ACC112 (cell line): ENCODE results near the gene PTPRU.

Experiments used
- H2AFZ ChIP-seq: fragments of 200-600 bp; sonication (generic); one replicate; pipeline ENCODE4 v1.6.0; 2017; ENCODE audit warnings: antibody characterized with exemption, low read length; ENCODE audit not compliant: unreplicated experiment
- H3K27ac ChIP-seq: fragments of 200-600 bp; sonication (generic); 2 replicates; pipeline ENCODE4 v1.5.1; 2014; ENCODE audit warnings: low read depth, mild to moderate bottlenecking, antibody characterized with exemption, low read length, moderate library complexity
- H3K27me3 ChIP-seq: fragments of 200-600 bp; sonication (generic); 2 replicates; pipeline ENCODE4 v1.6.1; 2014; ENCODE audit warnings: mild to moderate bottlenecking, antibody characterized with exemption, low read length, moderate library complexity, mixed read lengths; ENCODE audit not compliant: insufficient read depth
- H3K36me3 ChIP-seq: fragments of 200-600 bp; sonication (generic); 2 replicates; pipeline ENCODE4 v1.6.1; 2016; ENCODE audit warnings: mild to moderate bottlenecking, antibody characterized with exemption, low read length, moderate library complexity, mixed read lengths; ENCODE audit not compliant: insufficient read depth
- H3K4me1 ChIP-seq: fragments of 200-600 bp; sonication (generic); one replicate; pipeline ENCODE4 v1.6.1; 2016; ENCODE audit warnings: low read length, mixed read lengths; ENCODE audit not compliant: insufficient read depth, unreplicated experiment, control insufficient read depth
- H3K4me3 ChIP-seq: fragments of 200-600 bp; sonication (generic); 2 replicates; pipeline ENCODE4 v1.5.1; 2014; ENCODE audit warnings: mild to moderate bottlenecking, low read depth, low read length
- H3K79me2 ChIP-seq: fragments of 200-600 bp; sonication (generic); one replicate; pipeline ENCODE4 v1.6.0; 2016; ENCODE audit warnings: low read length; ENCODE audit not compliant: control insufficient read depth, unreplicated experiment, insufficient read depth

PTPRU gene

GRCh38 chr1:29318724-29319123 lies 82.4 kb downstream of the PTPRU start:
- H3K79me2 ChIP-seq: no peaks in the 10 kb centered on the region
- no peaks in the 10 kb centered on the region for H3K36me3 ChIP-seq
- H3K27me3 ChIP-seq: no peaks in the 10 kb centered on the region
- H3K4me1 ChIP-seq: no peaks in the 10 kb centered on the region
- no peak overlapping the region for H3K27ac ChIP-seq
- no peak overlapping the region for H2AFZ ChIP-seq
- H3K4me3 ChIP-seq: no peak overlapping the region

DNA sequence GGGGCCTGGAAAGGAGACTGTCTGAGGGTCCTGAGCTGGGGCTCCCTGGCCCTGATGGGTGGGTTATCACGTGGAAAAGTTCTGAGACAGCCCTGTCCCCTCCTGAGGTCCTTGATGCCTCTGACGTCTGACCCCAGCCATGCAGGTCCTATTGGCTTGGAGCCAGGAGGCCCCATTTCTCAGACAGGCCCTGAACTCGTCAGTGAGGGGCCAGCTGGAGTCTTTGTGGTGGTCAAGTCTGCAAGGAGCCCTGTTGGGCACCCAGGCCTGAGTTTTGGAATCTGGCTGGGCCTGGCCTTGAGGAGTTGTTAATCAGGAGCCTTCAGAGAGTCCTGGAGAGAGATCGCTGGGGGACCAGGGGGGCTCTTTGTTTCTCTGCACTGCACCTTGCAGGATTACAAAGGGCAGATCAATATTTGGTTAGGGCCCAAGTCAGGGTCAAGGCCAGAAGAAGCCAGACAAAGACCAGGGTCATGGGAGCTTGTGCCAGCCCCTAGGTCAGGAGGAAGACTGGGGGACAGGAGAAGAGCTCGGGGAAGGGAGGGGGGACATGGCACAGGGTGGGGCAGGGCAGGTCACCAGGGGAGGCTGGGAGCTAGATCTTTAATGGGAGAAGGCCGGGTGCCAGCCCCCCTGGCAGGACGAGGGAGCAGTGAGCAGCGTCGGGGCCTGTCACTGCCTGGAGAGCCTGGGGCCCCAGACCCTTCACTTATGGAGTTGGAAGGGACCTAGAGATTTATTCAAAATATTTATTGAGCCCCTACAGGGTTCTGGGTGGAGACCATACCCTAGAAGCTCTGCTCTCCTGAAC lies 83.2 kb downstream of the PTPRU start:
- Histone ChIP-seq H3K79me2 (no peaks in the 10 kb centered on the region), H3K27ac (no peak overlapping the region), H3K36me3 (no peaks in the 10 kb centered on the region), H3K4me1 (no peaks in the 10 kb centered on the region), H3K4me3 (no peak overlapping the region), H3K27me3 (no peaks in the 10 kb centered on the region), H2AFZ (no peak overlapping the region)

DNA sequence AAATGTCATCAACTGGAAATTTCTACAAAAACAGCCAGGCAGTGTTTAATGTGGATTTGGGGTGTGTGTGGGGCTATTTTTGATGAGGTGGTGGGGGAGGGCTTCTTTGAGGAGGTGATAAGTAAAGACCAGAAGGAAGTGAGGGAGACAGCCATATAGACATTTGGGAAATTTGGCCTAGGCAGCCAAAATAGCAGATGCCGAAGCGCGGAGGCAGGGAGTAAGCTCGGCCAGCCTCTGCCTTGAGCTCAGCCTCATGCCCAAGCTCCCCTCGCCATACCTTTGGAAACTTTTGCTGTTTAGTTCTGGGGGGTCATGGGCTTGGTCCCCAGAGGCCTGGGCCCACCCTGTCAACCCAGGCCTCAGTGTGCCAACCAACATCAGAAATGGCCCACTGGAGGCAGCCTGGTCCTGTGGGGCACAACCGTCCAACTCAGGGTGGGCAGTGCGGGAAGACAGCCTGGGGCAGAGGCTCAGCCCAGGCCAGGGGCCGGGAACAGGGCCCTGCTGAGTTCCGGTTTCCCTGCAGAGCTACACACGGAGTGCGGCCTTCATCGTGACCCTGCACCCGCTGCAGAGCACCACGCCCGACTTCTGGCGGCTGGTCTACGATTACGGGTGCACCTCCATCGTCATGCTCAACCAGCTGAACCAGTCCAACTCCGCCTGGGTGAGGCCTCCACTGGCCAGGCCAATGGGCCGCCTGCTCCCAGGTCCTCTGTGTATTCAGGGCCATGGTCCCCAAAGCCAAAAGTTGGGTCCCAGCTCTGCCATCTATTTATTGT lies 84.0 kb downstream of the PTPRU start:
- H3K36me3 ChIP-seq: no peaks in the 10 kb centered on the region
- H3K27me3 ChIP-seq: no peaks in the 10 kb centered on the region
- H3K4me1 ChIP-seq: no peaks in the 10 kb centered on the region
- no peak overlapping the region for H3K27ac ChIP-seq
- H3K79me2 ChIP-seq: no peaks in the 10 kb centered on the region
- no peak overlapping the region for H2AFZ ChIP-seq
- no peak overlapping the region for H3K4me3 ChIP-seq

DNA sequence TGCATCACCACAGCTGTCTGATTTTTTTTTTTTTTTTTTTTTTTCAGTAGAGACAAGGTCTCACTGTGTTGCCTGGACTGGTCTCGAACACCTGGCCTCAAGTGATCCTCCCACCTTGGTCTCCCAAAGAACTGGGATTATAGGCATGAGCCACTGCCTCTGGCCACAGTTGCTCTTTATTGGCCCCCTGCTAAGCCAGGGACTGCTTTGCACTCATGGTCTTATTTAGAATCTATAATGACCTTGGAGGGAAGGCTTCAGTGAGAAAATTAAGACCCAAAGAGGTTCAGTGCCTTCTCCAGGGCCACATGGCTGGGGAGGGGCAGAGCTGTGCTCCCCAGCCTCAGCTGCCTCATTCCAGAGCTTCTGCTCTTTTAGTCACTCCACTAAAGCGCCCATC lies 84.9 kb downstream of the PTPRU start:
- Histone ChIP-seq H3K27me3 (no peaks in the 10 kb centered on the region), H3K27ac (no peak overlapping the region), H3K4me3 (no peak overlapping the region), H3K4me1 (no peaks in the 10 kb centered on the region), H3K36me3 (no peaks in the 10 kb centered on the region), H3K79me2 (no peaks in the 10 kb centered on the region), H2AFZ (no peak overlapping the region)

- no peaks in the 10 kb centered on the region for H3K79me2 ChIP-seq
- no peak overlapping the region for H3K4me3 ChIP-seq
- no peaks in the 10 kb centered on the region for H3K4me1 ChIP-seq
- no peak overlapping the region for H2AFZ ChIP-seq
- H3K27ac ChIP-seq: no peak overlapping the region
- H3K27me3 ChIP-seq: no peaks in the 10 kb centered on the region
- no peaks in the 10 kb centered on the region for H3K36me3 ChIP-seq
Observed at GRCh38 chr1:29322147-29322694, 85.9 kb downstream of the PTPRU start.

- H2AFZ ChIP-seq: no peak overlapping the region
- H3K4me1 ChIP-seq: no peaks in the 10 kb centered on the region
- H3K27ac ChIP-seq: no peak overlapping the region
- H3K4me3 ChIP-seq: no peak overlapping the region
- no peaks in the 10 kb centered on the region for H3K79me2 ChIP-seq
- no peaks in the 10 kb centered on the region for H3K27me3 ChIP-seq
- no peaks in the 10 kb centered on the region for H3K36me3 ChIP-seq
Observed at GRCh38 chr1:29322861-29323585, 86.7 kb downstream of the PTPRU start.

DNA sequence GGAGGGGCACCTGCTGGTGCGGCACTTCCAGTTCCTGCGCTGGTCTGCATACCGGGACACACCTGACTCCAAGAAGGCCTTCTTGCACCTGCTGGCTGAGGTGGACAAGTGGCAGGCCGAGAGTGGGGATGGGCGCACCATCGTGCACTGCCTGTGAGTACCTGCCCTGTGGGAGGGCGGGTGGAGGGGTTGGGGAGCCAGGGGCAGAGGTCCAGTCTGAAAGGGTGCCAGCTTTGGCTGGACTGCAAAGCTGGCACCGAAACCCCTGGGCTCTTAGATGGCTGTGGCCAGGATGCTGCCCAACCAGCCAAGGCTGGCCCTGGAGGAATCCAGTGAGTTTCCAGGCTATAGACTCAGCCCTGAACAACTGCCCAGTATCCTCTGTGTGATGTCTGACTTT lies 87.3 kb downstream of the PTPRU start:
- Histone ChIP-seq H3K4me1 (no peaks in the 10 kb centered on the region), H3K27me3 (no peaks in the 10 kb centered on the region), H3K79me2 (no peaks in the 10 kb centered on the region), H3K36me3 (no peaks in the 10 kb centered on the region), H3K4me3 (no peak overlapping the region), H3K27ac (no peak overlapping the region), H2AFZ (no peak overlapping the region)

DNA sequence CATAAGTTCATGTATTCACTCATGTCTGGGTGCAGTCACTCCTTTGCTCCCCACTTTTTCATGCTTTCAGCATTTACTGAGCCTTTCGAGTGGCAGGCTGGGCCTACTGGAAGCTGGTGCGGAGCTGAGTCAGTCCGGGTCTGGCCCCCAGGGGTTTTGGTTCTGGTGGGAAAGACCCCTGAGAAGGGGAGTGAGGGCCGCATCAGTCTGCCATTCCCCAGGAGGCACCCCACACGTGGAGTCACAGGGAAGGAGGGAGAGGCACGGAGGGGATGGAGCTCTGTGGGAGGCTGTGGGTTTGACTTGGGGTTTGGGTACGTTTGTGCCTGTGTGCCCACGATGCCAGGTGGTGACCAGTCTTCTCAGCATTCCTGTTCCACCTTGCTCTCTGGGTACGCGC lies 87.9 kb downstream of the PTPRU start:
- Histone ChIP-seq H3K4me3 (no peak overlapping the region), H3K79me2 (no peaks in the 10 kb centered on the region), H3K4me1 (no peaks in the 10 kb centered on the region), H3K36me3 (no peaks in the 10 kb centered on the region), H3K27ac (no peak overlapping the region), H2AFZ (no peak overlapping the region), H3K27me3 (no peaks in the 10 kb centered on the region)

DNA sequence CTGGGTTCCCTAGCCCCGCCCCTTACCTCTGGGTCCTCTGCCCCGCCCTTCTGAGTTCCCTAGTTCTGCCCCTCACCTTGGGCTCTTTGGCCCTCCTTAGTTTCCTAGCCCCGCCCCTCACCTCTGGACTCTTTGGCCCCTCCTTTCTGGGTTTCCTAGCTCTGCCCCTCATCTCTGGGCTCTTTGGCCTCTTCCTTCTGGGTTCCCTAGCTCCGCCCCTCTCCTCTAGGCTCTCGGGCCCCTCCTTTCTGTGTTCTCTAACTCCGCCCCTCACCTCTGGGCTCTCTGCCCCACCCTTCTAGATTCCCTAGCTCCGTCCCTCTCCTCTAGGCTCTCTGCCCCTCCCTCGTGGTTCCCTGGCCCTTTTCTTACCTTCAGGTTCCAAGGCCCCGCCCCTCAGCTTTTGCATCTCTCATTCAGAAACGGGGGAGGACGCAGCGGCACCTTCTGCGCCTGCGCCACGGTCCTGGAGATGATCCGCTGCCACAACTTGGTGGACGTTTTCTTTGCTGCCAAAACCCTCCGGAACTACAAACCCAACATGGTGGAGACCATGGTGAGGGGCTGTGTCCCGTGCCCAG lies 88.5 kb downstream of the PTPRU start:
- Histone ChIP-seq H3K4me3 (no peak overlapping the region), H3K36me3 (no peaks in the 10 kb centered on the region), H2AFZ (no peak overlapping the region), H3K27ac (no peak overlapping the region), H3K4me1 (no peaks in the 10 kb centered on the region), H3K27me3 (no peaks in the 10 kb centered on the region), H3K79me2 (no peaks in the 10 kb centered on the region)

DNA sequence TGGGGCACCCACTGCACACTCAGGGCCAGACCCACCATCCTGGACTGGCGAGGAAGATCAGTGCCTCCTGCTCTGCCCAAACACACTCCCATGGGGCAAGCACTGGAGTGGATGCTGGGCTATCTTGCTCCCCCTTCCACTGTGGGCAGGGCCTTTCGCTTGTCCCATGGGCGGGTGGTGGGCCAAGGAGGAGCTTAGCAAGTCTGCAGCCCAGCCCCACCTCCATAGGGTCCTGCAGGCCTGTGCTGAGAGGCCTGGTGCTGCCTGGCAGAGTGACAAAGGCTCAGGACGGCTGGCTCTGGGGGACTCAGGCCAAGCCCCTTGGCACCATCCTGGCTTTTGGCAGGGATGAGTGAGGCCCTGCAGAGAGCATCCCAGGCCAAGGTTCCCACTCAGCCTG lies 89.4 kb downstream of the PTPRU start:
- no peaks in the 10 kb centered on the region for H3K27me3 ChIP-seq
- H3K27ac ChIP-seq: no peak overlapping the region
- H3K36me3 ChIP-seq: no peaks in the 10 kb centered on the region
- no peak overlapping the region for H2AFZ ChIP-seq
- no peak overlapping the region for H3K4me3 ChIP-seq
- H3K4me1 ChIP-seq: no peaks in the 10 kb centered on the region
- no peaks in the 10 kb centered on the region for H3K79me2 ChIP-seq
